Measurements from ENCODE around the gene IARS2.

DNA sequence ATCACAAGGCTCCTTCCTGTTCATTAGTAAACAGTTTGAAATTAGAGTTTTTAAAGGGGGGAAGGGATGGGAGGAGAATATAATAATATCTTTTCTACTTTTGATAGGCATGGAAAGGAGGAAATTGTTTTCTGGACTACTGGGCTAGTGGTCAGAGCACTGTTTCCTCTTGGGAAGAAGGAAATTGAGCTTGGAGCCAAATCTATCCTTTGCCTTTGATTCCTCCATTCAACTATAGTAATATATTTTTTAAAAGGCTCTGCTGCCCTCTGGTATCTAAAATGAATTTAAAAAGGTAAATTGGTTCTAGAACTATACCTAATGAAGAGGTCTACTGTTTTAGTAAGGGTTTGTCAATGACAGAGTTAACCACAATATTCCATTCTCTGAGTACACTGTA, 5.9 kb downstream of the IARS2 start:
- TF ChIP-seq POLR2A (IDR thresholded peaks at IDR 0.05) = no peak
- TF ChIP-seq CTCF (IDR thresholded peaks at IDR 0.05) = no peak
